ENCODE measurements around the gene RAPGEF1.

The RAPGEF1 gene

DNA sequence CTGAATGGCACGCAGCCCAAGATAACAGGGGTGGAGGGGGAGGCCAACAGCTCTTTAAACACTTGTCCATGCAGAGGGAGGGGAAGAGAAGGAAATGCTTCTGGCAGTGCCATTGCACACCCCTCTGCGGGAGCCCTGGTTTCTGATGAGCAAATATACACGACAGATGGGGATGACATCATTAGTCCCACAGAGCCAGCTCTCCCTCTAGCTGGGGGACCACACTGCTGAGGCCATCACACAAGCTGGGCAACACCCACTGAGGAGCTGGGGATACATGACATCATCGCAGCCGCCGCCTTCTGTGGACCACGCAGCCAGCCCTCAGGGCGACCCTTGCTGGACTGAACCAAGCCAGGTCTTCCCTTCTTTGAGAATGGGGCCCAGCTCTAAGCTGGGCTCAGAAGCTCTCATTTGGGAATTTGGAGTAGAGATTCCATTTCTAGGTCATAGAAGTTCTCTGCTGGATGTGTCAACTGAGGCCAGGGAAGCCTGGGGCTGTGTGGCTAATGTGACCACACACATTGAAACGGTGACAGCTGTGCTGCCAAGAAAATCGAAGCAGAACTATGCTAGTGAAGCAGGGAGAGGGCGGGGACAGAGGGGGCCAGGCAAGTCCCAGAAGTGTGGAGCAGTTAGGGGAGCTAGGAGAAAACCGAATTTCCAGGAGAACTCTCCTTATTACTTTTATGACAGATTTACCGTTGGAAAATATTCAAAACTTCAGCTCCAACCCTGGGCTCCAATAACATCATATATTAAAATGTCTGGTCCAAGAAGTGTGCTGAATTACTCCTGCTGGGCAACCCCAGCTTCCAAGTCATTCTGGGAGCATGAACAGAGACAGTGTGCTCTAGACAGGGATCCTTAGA is 115.0 kb downstream of the RAPGEF1 start:
- no peak for DNase-seq (ENCODE audit: low read depth in 3 of 3)

DNA sequence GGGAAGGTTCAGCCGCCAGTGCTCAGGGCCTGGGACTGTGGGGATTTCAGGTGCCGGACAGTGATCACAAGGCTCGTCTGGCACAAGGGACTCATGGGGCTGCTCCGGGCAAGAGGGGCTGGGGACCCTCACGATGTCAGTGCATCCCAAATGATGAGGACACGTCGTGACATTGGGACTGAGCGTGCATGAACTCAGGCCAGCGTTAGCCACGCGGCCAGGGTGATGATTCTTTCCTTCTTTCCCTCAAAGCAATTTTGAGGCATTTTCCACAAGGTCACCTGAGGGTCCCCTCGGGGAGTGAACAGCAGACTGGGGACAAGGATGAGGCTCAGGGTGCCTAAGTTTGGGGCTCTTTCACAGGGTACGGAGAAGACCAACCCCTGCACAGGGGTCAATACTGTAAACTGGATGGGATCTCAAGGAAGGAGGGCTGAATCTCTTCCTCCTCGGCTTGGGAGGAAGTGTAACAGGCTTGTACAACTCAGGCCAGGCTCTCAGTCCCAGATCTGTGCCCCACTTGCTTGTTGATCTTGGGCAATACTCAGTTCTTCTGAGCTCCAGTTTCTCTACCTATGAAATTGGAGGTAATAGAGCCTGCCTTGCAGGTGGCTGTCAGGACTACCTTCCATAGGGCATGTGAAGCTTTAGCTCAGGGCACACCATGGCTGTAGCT is 116.1 kb downstream of the RAPGEF1 start:
- DNase-seq (ENCODE audit: low read depth in 3 of 3) = no peak

DNA sequence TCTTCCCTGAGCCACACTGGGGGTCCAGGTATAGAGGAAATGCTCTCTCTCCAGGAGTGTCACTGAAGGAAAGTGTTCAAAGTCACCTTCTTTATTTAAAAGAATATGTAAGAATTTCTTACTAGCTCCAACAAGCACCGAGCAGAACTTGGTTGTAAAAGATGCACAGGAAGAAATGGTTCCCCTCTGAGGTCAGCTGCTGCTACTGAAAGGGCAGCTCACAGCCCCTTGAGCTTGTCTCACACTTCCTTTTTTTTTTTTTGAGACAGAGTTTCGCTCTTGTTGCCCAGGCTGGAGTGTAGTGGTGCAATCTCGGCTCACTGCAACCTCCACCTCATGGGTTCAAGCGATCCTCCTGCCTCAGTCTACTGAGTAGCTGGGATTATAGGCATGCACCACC is 117.4 kb downstream of the RAPGEF1 start:
- DNase-seq (ENCODE audit: low read depth in 3 of 3) = no peak

DNA sequence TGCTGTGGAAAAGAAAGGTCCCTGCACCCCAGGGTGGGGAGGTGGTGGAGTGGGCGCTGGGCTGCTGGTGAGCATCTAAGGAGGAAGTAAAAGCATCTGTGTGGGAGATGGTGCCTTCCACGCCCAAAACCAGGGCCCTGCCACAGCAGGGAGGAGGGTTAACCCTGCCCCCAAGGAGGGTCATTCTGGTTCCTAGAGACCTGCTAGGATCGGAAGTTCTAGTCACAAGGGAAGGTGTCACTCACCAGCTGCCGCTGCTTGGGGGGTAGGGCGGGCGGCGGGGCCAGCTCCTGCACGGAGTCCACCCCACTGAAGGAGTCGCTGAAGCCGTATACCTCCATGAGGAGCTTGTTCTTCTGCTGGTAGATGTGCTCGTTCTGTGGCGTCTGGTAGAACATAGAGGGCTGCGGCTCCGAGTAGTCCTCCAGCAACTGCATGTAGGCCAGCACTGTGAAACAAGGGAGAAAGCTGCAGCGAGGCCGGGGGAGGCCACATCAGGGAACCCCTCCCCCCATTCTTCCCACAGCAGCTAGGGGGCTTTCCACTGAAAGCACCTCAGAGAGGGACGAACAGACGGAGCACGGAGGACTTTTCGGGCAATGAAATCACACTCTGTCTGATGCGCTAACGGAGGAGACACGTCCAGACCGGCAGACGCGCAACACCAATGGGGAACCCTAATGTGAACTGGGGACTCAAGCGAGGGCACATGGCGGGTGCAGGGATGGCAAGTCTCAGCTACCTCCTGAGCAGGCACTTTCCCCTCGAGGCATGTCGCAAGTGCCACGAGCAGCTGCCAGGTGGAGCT is 118.1 kb downstream of the RAPGEF1 start:
- DNase-seq (ENCODE audit: low read depth in 3 of 3) = no peak

DNA sequence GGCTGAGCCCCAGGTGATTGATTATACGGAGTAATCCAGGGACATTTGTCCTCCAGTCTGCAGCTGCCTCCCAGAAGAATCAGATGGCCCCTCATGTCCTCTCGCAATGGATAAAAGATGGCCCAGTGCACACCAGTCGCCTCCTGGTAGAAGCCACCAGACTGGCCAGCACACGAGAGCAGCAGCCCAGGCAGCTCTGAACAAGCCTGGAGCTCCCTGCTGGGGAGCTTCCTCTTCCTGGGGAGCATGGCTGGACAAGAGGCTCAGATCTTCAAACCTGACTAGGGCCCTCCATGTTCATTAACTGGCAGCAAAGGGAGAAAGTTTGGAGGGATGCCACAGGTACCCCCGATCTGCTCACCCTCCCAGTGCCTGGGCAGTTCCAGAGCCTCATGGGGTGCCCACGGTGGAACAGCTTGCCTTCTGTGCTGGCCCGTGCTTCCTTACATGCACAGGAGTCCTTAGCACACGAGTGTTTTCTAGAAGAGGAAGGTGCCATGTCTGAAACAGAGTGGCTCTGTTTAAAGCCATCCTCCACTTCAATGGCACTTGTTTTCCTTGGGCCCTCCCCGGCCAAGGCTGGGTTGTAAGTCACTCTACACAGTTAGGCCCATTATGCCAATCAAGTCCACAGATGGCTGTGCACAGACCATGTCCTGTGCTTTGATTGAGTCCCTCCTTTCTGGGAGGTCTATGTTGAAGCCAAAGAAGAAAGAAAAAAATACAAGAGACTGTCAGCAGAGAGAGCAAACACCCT is 118.9 kb downstream of the RAPGEF1 start:
- no peak for DNase-seq (ENCODE audit: low read depth in 3 of 3)

DNA sequence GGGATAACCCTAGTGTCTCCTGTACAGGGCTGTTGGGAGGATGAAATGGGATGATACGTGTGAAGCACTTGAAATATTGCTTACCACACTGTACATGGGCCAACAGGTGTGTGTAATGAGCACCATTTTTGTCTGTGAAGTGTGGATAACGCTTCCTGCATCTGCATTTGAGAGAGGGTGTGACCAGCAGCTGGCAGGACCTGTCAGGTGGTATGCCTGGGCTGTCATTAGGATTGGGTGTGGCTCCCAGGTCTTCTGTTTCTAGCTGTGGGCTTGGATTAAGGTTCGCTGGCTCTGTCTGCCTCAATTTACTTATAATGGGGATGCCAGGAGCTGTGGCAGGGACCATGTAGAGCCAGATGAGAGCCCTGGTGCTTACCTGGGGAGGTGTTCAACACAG is 120.2 kb downstream of the RAPGEF1 start:
- DNase-seq (ENCODE audit: low read depth in 3 of 3) = no peak

DNA sequence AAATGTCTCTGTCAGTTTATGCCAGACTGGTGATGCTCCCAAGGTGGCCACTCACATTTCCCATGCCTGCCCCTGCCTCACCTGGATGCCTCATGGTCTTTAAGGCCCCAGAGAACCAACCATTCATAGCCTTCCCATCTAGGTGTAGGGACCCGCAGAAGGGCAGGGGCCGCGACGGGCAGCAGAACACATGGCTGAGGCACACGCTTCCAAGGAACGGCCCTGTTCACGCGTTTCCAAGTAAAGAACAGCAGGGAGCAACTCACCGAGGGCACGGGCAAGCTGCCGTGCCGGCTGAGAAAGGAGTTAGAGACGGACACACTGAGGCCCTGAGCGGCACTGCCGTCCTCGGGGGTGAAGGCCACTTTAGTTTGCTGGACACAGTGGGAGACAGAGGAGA is 121.1 kb downstream of the RAPGEF1 start:
- DNase-seq (ENCODE audit: low read depth in 3 of 3) = no peak

DNA sequence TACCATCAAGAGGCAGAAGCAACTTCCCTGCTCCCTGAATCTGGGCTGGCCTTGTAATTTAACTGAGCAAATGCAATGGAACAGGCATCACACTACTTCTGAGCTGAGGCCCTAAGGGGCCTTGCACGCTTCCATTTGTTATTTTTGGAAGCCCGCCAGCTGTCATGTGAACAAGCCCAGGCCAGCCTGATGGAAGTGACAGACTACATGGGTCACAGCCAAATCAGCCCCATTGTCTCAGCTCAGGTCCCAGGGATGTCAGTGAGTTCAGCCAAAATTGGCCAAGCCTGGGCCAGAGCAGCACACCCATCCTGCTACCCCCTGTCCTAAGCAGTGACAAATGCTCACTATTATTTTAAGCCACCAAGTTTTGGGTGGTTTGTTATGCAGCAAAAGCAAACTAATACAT is 121.8 kb downstream of the RAPGEF1 start:
- no peak for DNase-seq (ENCODE audit: low read depth in 3 of 3)

DNA sequence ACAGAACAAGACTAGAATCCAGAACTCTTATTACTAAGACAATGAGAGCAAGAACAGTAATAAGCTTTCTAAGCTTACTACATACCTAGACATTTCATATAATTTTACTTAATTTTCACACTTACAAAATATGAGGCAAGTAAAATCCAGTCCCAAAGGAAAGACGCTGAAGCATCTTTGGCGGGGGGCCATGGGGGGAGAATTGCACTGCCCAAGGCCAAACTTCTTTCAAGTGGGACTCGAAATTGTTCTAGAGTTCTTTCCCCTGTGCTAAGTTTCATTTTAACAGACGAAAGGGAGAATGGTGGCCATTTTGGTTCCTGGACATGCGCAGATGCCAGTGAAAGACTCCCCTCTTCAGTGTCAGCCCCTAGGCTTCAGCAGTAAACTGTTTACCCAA is 122.3 kb downstream of the RAPGEF1 start:
- DNase-seq (ENCODE audit: low read depth in 3 of 3) = no peak

DNA sequence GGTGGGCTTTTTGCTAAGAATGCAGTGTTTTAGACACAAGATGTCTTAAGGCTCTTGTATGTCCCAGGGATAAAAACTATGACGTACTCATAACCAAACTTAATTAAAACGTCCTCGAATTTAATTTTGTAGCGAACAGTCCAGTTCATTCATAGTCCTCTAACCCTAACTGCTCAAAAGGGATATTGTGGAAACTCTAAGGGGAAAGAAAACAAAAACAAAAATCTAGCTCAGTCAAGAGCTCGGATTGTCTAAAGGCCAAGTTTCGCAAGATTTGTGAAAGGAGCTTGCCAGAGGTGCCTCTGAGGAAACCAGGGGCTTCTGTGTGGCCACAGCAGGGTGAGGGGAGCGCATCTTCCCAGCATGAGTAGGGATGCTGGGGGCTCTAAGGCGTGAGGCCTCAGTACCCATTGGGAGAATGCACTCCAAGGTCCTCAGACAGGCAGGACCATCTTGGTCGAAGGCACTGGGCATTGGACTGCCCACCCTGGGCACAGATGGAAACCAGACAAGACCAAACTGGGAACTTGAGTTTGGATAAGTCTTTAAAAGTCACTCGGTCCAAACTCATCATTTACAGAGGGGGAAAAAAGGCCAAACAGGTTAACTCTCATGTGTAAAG is 122.8 kb downstream of the RAPGEF1 start:
- no peak for DNase-seq (ENCODE audit: low read depth in 3 of 3)

DNA sequence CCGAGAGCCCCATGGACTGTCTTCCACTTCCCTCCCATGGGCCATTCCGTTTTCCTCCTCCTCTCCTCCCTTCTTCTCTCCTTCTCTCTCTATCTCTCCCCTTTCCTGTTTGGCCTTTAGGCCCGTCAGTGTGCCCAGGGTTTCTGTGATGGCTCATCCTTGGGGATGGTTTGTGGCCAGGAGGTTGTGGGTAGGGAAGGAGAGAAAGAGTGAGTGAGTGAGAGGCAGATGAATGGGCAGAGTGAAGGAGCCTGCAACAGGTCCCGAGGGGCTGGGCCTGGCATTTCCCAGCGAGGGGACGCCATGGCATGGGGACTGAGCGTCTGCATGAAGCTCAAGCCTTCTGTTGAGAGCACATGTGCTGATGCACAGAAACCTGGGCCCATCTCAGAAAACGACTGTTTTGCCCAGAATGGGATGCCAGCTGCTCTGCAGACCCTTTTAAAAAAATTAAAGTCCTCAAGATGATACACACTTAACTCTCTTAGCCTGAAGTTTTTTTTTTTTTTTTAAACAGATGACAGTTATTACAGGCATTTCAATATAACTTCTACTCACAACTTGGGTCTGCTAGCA is 125.4 kb downstream of the RAPGEF1 start:
- DNase-seq (ENCODE audit: low read depth in 3 of 3) = no peak

DNA sequence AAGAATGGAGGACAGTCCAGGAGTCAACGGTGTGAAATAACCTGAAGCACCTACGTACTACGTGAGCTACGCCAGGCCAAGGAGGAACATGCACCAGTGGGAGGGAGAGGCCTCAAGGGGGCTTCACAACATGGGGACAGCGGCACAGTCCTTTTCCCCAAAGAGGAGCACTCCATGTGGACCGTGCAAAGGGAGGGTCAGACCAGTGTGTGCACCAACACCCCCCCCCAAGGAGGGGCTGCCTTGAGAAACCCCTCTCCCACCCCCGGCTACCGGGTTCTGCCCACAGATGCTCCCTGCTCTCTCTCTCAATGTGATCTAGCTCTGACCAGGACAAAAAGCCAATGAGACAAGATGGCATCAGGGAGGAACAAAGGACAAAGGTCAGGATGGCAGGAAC is 126.0 kb downstream of the RAPGEF1 start:
- no peak for DNase-seq (ENCODE audit: low read depth in 3 of 3)

DNA sequence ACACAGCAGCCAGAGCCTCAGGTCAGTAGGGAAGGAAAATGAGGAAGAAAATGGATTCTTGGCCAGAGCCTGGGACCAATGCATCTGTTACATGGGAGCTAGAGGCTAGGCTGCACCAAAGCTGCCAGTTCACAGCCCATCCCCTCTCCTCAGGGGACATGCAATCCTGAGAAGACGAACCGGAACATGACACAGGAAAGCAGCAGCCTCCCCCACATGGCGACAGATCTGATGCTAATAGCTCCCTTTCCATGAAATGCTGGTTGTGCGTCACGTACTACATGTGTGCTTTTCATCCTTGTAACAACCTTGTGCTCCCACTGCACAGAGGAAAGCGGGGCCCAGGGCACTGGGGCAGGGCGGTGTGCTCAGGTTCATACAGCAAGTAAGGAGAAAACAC is 127.0 kb downstream of the RAPGEF1 start:
- no peak for DNase-seq (ENCODE audit: low read depth in 3 of 3)

DNA sequence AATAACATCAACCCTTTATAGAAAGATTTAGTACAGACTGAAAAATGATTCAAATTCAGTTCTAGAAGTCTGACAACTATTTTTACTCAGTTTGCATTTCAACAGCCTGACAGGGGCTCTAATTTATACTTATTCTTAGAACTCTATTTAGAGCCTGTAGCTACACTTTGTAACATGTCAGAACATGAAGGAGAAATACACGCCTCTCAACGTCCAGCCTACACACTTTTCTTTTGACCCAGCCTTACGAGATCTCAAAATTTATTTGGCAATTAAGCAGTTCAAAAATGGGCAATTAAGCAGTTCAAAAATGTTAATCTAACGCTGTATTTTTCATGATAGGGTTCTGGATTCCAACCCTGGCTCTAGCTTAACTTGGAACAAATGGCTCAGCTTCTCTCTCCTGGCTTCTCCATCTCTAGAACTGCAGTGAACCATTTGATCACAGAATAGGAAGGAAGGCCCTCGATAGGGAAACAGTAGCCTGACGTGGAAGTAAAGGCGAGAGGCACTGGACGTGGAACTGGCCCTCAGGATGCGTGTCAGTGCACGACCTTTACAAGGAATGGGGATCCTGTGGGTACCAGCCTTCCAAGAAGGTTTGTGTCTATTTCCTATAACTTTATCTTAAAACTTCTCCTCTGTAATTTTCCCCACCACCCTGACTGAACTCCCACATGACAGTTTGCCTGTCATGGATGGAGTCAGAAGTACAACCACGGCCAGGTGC is 128.1 kb downstream of the RAPGEF1 start:
- DNase-seq (ENCODE audit: low read depth in 3 of 3) = no peak

DNA sequence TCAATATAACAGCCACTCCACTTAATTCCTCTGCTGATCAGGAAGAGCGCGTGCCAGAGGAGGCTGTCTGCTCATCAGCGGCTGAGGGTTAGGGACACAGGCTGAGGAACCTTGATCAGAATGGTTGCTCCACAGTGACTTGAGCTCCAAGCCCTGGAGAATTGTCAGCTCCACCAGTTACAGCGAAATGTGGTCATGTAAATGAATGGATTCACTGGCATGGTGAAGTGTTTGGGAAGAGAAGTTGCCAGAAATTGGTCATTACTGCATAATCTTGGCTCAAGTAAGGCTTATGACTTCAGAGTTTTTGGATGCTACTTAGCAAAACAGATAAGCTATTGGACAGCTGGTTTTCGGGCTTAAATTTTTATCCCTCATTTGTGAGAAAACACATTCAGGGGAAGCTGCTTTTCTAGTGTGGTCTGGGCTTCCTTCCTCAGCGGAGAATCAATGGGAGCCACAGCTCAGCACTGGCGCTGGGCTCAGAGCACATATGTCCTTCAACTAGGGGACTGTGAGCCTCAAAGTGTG is 129.6 kb downstream of the RAPGEF1 start:
- DNase-seq (ENCODE audit: low read depth in 3 of 3) = no peak

DNA sequence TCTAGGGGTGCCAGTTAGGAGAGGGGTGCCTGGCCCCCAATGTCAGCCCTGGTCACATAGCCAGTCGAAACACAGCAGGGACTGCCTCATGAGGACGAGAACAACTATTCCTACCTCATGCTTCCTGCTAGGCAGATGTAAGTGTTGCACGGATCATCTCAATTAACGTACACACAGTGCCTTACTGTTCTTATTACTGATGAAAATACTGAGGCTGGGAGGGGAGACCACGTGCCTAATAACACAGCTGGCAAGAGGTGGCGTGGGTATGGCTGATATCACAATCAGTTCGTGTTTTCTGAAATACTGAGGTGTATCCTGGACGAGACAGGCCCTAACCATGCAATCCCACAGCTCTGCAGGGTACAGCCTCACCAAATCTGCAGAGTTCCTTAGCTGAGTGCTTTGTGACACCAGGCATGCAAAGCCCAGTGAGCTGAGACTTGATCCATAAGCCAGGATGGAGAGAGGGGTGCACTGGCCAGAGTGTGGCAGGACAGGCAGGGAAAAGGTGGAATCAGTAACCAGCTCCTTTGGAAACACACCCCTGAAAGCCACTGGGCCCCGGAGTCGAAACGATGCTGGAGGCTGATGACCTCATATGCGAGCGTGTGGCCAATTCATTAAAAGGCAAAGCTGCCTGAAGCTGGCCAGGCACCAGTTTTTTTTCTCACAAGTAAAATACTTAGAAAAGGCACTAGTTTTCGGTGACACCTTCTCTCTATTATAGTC is 130.6 kb downstream of the RAPGEF1 start:
- DNase-seq (ENCODE audit: low read depth in 3 of 3) = no peak

DNA sequence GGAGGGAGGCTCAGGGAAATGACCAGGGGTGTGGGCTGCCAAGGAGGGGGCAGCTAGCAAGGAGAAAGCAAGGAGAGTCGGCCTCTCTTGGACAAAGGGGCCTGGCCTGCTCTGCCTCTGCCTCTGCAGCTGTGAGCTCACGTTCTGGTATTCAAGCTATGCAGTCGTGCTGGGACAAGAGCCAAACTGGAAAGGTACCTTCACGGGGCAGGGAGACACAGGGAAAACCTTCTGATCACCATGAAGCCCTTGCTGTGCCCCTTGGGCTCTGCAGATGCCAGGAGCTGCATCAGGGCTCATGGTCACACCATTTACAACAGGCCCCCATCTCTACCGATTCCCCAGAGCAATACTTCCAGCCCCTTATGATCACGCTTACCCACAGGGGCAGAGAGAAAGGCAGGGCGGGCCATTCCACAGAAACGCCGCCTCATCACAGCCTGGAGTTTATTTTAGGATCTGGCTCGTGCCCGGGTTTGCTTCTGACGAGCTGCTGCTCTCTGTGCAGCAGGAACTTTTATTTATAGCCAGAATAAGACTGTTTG is 131.3 kb downstream of the RAPGEF1 start:
- no peak for DNase-seq (ENCODE audit: low read depth in 3 of 3)

DNA sequence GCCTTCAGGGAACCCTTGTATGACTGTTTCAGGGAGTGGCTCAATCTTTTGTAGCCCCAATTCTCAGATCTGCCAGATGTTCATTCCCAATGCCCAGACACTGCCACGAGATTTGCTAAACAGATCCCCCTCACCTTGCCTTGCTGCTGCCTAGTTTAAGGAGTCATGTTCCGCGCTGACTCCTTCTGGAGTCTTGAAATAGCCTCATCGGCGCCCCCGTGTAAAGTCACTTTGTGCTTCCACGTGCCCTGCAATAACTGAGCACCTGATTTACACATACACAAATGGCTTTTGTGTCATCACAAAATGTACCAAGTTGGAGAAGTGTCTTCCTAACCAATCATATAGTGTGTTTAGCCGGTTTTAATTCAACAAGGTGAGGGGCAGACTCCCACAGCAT is 132.3 kb downstream of the RAPGEF1 start:
- no peak for DNase-seq (ENCODE audit: low read depth in 3 of 3)

All from stimulated activated CD4-positive, alpha-beta T cell treated with anti-CD3 and anti-CD28 coated beads, TNF-alpha, amount 100 ng/mL, for 24 hours (primary cell).